Measurements from ENCODE around the gene SMYD3.
A peak's percentile ranks its signal among the peaks of the same experiment; 100 is the strongest.
"Not testable (repeated sequence)": the region's sequence is repeated elsewhere in the genome, so short reads cannot be mapped to it uniquely, and the experiment has no call there.

Gene SMYD3

GRCh38 chr1:245984390-245985155 lies 522.5 kb downstream of the SMYD3 start:
- no peak for FAIRE-seq
- no peak for DNase-seq (ENCODE audit: insufficient read length, low spot score)

GRCh38 chr1:245983294-245983967 lies 523.6 kb downstream of the SMYD3 start:
- no peak for DNase-seq (ENCODE audit: insufficient read length, low spot score)
- no peak for FAIRE-seq

DNA sequence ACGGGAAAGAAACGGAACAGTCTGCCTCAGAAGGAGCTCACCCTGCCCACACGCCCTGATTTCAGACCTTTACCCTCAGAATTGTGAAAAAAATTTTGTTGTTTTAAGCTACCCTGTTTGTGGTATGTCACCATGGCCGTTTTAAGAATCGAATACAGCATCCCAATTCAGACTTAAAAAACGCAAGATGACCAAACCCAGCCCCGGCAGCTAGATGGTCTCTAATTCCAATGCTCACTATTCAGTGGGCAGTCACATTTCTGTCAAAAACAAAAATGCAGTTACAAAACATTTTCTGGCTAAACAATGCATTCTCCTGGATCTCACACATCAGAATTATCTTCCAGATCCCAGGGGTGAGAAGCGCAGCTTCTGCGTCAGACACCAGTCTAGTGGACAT lies 527.5 kb downstream of the SMYD3 start:
- FAIRE-seq (no peak), DNase-seq (ENCODE audit: insufficient read length, low spot score) (no peak)

DNA sequence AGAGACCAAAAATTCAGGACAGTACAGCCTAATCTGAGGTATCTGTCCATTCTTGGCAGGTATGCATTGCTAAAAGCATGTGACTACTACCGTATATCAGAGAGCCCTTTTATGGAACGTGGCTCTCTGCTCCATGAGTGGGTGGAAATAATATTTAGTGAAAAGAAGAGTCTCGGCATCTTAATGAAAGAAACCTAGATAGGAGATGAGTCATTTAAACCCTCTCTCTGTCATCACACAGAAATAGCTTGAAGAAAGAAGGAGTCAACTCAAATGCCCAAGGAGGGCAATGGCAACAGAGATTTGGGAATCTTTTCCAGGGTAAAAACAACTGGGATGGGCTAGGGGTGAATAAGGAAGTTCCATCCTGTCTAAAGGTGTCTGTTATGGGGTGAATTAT lies 528.2 kb downstream of the SMYD3 start:
- DNase-seq (ENCODE audit: insufficient read length, low spot score) = no peak
- no peak for FAIRE-seq

DNA sequence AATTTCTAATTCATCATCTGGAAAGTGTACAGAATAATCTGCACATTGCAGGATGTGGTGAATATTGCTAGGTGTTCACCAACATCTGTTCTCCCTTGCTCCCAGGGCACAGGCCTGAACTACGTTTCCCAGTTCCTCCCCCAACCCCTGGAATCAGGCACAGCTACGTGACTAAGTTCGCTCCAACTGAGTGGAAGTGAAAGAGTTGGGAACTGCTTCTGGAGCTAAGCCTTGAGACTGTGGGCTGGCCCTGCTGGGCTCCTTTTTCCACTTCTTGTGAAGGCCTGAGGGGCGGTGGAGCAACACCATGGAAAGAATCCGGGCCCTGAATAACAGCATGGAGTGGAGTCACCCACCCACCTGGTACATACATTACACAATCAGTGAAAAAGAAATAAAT lies 534.6 kb downstream of the SMYD3 start:
- FAIRE-seq (no peak), DNase-seq (ENCODE audit: insufficient read length, low spot score) (no peak)

DNA sequence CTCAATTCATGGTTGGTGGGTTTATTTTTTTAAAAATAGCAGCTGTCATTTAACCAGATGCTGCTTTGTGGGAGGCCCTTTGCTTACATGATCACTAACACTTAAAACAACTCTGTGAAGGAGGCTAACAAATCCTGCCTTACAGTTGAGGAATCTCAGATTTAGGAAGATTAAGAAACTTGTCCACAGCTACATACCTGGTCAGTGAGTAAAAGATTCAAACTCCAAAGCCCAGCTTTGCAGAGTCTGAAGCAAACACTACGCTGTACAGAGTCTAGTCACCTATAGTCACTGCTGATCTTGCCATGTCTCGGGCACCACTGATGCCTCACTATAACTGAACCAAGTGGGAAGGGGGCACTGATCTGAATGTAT lies 535.4 kb downstream of the SMYD3 start:
- FAIRE-seq (no peak), DNase-seq (ENCODE audit: insufficient read length, low spot score) (no peak)

GRCh38 chr1:245971076-245971710 lies 535.9 kb downstream of the SMYD3 start:
- not testable (repeated sequence) for DNase-seq (ENCODE audit: insufficient read length, low spot score); FAIRE-seq

GRCh38 chr1:245969283-245969682 lies 537.8 kb downstream of the SMYD3 start:
- no peak for DNase-seq (ENCODE audit: insufficient read length, low spot score)
- FAIRE-seq = no peak

DNA sequence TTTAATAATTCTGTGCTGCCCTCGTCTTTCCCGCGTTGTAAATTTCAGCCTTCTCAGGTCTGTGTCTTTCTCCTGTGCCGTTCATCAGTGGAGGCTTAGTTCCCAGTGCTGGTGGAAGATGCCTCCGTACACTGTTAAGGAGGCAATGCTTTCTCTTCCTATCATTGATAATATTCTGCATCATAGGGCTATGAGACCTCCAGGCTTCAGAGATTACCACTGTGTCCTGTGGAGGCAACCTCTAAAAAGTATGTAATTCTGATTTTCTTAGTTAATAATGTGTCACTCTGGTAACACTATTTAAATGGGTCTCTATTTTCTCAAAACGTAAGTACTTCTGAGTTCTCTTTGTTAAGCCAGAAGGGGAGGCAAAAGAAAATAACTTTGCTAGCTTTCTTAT lies 538.3 kb downstream of the SMYD3 start:
- FAIRE-seq (no peak), DNase-seq (ENCODE audit: insufficient read length, low spot score) (no peak)

- FAIRE-seq = no peak
- no peak for DNase-seq (ENCODE audit: insufficient read length, low spot score)
Observed at GRCh38 chr1:245965398-245965797, 541.7 kb downstream of the SMYD3 start.

GRCh38 chr1:245963649-245964048 lies 543.4 kb downstream of the SMYD3 start:
- FAIRE-seq = no peak
- no peak for DNase-seq (ENCODE audit: insufficient read length, low spot score)

- DNase-seq (ENCODE audit: insufficient read length, low spot score) (no peak), FAIRE-seq (no peak)
Observed at GRCh38 chr1:245962453-245962852, 544.6 kb downstream of the SMYD3 start.

DNA sequence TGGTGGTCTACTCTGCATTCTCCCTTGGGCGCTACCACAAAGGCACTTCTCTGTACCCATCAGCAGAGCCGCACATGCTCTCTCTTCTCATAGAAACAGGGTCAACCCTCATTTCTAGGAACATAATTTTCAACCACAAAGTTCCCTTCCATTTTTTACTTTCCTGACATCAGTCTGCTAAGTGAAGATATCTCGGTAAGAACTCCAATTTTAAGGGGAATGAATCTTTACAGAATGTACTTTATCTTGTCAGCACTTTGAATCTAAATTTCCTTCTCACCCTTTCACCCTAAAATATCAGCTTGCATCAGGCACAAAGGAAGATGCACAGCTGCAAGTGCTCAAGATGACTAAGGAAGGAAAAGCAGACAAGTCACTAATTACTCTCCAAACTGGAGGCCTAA lies 545.9 kb downstream of the SMYD3 start:
- no peak for FAIRE-seq

GRCh38 chr1:245960171-245960570 lies 546.9 kb downstream of the SMYD3 start:
- DNase-seq (ENCODE audit: insufficient read length, low spot score) (no peak), FAIRE-seq (no peak)

More for the DNA sequence above, 545.9 kb downstream of the SMYD3 start:
- no peak for DNase-seq (ENCODE audit: insufficient read length, low spot score)

DNA sequence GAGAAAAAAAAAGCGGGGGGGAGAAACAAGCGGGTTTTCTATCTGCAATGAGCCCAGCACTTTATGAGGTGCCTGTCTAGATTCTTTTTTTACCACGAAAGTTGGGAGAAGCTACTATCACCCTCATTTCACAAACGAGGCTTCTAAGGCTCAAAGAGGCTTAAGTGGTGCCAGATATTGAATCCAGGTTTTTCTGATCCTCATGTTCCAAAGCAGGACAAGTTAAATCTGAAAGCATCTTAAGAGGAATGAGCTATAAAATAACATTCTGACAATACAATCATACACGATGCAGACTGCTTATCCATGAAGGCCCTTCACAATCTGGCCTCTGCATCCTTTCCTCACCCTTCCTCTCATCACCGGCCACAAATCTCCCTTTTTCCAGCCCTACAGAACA lies 549.1 kb downstream of the SMYD3 start:
- DNase-seq (ENCODE audit: insufficient read length, low spot score) = no peak
- FAIRE-seq = no peak

DNA sequence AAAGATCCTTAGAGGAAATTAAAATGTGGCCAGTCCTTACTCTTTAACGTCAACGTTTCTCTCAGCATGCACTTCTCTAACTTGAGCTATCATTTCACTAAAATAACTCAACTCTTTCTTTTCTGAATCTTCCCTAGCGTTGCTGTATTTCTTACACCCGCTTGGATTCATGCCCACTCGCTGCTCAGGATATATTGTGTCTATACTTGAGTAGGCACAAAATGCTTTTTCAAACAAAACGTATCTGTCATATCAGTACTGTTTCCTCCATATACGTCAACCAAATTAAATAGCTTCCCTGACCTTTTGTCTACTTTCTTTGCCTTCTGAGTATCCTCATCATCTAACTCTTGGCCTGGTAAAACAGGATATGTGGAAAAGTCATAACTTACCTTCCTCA lies 549.7 kb downstream of the SMYD3 start:
- DNase-seq (ENCODE audit: insufficient read length, low spot score) = no peak
- FAIRE-seq = no peak

DNA sequence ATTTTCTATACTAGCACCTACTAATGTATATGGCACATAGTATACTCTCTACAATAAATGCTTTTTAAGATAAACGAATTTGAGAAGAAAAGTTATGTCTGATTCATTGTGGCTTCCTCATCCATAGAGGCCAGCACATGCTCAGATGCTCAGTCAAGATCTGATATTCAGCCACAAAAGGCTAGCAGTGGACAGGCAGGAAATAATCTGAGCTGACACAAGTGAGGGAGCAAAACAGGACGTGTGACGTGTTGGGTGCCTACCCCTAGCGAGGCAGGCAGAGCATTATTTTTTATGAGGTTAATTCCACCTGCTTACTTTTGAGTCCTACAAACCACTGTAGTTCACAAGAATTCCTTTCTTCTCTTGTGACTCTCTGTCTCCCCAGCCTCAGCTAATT lies 550.9 kb downstream of the SMYD3 start:
- FAIRE-seq = no peak

GRCh38 chr1:245953876-245954660 lies 553.0 kb downstream of the SMYD3 start:
- FAIRE-seq (peak; percentile 37), DNase-seq (ENCODE audit: insufficient read length, low spot score) (no peak)

More for the DNA sequence above, 550.9 kb downstream of the SMYD3 start:
- no peak for DNase-seq (ENCODE audit: insufficient read length, low spot score)

DNA sequence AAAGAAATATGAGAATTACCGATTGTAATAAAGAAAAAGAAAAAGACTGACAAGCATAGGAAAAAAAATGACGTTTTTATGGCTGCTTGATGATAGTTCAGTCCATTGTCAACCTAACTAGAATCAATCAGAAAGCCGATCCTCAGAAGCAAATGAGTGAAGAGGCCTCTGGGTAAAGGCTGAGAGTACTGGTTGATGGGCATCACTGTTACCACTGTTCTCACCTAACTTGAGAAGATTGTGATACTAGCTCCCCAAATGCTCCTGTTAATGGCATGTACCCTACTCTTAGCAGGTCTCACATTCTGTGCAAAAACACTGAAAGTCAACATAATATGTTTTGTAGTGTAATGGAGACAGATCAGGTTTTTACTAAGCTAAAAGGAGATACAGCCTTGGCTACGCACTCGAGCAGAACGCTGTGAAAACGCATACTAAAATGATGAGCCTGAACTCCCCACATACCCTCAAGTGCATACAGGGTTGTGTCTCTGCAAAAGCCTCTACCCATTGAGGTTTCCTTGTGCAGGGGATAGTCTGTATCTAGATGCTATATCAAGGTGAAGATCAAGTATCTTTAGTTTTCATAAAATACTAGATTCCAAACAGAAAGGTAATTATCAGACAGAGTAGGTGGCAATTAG lies 554.6 kb downstream of the SMYD3 start:
- DNase-seq (ENCODE audit: insufficient read length, low spot score) = no peak
- peak; percentile 63 for FAIRE-seq

DNA sequence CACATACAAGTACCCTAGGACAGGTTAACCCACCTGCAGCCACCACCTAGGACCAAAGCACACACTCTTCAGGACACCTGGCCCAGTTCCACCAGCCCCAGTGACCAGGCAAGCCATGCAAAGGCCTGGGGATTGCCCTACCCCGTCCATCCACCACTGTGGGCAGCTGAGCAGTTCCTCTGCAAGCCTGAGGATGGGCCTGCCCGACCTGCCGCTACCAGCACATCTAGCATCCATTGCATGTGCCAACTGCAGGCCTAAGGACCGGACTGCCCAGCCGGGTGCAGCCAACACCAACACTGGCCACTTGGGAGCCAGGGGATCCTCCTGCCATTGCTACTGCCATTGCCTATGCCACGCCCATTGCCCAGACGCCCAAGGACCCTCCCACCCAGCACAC lies 558.3 kb downstream of the SMYD3 start:
- no peak for FAIRE-seq

DNA sequence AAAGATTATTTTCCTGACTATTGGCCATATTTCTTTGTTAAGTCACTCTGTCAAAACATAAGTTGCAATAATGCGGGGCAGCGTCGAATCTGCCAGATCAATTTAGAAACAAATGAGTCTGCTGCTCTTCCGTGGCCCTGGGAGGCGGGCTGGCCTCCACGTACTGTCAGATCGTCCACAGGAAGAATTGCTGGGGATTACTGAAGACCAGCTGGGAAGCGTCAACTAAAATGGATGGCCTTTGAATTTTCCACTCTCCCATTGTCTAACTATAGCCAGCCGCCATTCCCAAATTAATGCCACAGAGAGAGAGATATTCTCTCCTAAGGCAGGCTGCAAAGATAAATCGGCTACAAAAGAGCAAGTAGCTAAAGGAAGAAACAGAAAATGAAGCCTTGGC lies 560.2 kb downstream of the SMYD3 start:
- no peak for FAIRE-seq
- DNase-seq (ENCODE audit: insufficient read length, low spot score) = no peak

More for the DNA sequence above, 558.3 kb downstream of the SMYD3 start:
- DNase-seq (ENCODE audit: insufficient read length, low spot score) = no peak

Data from GM19239 (cell line).